Measurements from ENCODE around the gene ATP5ME.

The ATP5ME gene

DNA sequence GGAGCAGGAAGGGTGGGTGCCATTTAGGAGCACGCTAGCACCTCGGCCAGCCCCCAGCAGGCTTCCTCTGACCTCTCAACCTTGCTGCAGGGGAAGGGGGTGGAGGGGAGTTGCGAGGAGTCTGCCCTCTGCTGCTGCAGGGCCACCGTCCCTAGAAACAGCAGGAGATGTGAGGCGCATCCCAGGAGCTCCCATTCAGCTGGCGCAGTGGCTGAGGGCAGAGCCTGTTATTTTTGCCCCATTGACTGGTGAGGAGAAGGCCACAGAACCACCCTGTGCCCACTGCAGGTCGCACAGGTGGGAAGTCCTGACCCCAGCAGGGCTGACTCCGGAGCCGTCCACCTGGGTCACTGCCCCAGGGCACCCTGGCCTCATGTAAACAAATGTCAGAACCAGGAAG, 40.7 kb downstream of the ATP5ME start:
- no peak for DNase-seq (ENCODE audit: low read depth)

DNA sequence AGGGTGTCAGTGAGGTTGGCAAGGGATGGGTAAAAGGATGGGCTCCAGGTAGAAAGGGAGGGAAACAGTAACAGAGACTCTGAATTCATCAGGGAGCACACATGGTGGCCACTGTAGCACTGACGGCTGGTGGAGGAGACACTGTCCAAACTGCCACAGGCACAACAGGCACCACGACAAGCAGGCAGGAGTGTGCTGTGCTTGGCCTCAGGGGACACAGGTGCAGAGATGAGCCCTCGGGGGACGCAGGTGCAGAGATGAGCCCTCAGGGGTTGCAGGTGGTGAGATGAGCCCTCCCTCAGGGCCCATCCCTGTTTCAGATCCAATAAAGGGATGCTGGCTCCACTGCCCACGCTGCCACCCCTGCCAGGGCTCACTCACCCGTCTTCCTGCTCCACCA, 41.1 kb downstream of the ATP5ME start:
- no peak for DNase-seq (ENCODE audit: low read depth)

DNA sequence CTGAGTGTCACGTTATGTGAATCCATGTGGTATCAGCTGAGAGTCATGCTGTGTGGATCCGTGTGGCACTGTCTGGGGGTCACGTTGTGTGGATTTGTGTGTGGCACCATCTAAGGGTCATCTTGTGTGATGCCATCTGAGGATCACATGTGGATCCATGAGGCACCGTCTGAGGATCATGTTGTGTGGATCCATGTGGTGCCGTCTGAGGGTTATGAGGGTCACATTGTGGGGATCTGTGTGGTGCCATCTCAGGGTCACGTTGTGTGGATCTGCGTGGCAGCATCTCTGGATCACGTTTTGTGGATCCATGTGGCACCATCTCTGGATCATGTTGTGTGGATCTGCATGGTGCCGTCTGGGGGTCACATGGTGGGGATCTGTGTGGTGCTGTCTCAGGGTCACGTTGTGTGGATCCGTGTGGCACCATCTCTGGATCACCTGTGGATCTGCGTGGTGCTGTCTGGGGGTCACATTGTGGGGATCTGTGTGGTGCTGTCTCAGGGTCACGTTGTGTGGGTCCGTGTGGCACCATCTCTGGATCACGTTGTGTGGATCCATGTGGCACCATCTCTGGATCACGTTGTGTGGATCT, 41.8 kb downstream of the ATP5ME start:
- no peak for DNase-seq (ENCODE audit: low read depth)

DNA sequence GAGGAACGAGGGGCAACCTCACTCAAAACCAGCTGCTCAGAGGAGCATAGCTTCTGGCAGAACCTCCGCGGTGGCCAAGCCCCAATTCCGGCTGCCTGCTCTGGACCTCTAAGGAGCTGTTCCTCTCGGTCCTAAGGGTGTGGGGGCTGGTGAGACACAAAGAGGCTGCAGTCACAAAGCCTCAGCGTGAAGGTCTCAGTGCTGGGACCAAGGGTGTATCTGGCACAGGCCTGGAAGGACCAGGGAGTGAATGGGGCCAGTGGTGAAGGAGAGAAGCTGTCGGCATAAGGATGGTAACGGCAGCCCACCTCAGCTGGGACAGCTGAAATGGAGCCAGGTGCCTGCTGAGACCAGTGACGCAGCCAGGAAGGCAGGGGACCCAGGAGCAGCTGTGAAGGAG, 43.4 kb downstream of the ATP5ME start:
- DNase-seq (ENCODE audit: low read depth), result no peak

DNA sequence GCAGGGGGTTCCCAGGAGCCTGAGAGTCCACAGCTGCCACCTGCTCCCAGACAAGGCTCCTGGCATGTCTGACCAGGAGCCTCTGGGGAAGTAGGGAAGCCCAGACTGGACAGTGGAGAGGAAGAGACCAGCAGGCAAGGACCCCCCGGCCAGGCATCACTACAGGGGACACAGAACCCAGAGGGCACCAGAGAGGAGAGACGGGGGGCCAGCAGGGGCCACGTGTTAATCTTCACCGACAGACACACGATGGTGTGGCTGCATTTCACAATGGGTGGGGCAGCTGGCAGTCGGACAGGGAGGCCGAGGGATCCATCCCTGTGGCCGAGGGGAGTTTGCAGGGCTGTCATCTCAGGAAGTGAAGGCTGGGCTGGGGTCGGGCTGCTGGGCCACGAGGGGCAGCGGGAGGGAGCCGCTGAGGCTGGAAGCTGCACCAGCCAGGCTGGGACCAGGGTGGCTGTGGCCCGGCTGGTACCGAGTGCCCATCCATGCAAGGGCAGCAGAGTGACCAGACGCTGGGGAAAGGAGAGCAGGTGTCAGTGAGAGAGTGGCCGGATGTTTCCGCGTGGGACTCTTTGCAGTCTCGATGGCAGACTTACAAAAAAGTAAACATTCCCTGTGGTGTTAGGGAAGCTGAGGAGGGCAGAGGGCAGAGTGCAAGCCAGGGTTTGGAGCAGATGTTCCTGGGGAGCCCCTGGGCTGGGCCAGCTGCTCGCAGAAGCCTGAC, 44.0 kb downstream of the ATP5ME start:
- no peak for DNase-seq (ENCODE audit: low read depth)

DNA sequence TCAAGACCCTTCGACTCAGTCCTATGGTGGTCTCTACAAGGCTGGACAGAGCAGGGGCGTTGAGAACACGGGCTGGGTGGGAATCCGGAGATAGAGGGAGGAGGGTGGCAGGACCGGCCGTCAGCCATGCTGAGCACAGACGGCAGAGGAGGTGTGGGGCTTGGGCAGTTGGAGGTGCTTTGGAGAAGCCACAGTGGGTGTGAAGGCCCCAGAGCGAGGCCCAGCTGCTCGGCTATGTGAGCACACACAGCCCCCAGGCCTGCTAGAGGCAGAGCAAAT, 44.5 kb downstream of the ATP5ME start:
- no peak for DNase-seq (ENCODE audit: low read depth)

DNA sequence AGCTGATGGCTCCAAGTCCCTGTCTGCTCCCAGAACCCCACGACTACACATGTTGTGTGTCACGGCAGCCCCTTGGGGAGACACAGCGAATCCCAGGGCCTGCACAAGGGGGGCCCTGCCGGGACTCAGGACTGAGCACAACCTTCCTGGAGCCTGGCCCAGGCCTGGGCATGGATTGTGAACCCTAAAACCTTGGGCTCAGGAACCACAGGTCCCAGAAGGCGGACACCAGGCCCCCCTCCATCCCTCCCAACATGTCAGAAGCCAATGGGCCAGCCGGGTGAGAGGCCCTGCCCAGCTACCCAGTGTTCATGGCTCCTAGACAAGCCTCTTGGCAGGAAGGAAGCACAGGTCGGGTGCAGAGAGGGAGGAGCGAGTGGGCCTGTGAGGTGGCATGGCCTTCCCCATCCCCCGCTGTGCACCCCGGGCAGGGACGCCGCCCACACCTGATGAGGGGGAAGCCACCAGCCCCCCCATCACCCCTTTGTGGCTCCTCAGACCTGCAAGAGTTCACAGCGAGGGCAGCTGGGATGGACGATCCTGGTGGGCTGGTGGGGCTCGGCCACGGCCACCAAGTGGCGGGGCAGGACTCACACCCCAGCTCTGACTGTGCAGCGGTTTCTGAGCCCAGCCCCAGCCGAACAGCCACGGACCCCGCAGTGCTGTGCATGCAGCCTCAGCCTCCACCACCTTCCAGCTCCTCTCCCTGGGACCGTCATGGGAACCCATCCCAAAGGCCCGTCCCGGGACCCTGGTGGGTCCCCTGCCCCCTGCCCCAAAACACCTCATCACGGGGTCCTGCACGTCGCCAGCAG, 45.0 kb downstream of the ATP5ME start:
- DNase-seq (ENCODE audit: low read depth), result no peak

DNA sequence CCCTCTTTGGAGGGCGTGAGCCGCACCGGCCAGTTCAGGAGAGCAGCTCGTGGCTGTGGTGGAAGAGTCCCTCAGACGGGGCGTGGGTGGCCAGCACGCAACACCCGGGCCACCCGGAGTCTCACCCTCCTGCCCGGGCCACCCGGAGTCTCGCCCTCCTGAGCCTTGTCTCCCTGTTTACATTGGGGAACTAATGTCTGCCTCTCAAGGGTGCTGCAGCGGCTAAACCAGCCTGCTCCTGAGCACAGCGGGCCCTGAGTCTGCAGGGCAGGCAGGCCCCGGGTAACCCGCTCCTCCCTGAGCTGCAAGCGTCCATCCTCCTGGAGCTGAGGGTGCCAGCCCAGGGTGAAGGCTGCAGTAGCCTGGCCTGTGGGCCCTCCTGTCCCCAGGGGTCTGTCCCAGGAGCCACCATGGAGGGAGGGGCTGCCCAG, 45.8 kb downstream of the ATP5ME start:
- no peak for DNase-seq (ENCODE audit: low read depth)

DNA sequence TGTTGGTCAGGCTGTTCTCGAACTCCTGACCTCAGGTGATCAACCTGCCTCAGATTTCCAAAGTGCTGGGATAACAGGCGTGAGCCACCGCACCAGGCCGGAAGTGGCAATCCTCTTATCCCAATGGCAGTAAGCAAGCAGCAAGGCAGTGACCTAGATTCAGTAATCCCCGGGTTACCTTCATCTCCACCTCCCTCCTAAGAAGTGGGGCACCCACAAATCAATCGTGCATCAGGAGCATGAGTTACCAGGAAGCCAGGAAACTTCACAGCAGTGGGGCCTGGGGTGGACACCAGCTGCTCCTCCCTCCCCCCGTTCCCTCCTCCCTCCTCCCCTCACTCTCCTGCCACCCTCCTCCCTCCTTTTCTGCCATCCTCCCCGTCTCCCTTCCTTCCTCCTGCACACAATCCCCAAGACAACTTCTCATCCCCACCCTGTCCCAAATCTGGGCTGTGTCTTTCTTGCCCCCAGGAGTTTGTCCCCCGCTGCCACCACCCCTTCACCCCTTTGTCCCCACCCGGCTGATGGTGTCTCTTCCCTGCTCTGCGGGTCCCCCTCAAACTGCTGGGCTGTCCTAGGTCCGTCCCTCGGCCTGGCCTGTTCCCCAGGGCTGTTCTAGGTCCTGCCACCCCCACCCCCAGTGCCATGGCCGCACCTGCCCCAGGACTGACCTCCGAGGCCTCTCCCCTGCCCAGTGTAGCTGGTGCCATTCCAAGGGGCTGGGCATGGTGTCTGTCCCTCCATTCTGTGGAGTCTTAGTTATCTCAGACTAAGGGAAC, 46.5 kb downstream of the ATP5ME start:
- no peak for DNase-seq (ENCODE audit: low read depth)

DNA sequence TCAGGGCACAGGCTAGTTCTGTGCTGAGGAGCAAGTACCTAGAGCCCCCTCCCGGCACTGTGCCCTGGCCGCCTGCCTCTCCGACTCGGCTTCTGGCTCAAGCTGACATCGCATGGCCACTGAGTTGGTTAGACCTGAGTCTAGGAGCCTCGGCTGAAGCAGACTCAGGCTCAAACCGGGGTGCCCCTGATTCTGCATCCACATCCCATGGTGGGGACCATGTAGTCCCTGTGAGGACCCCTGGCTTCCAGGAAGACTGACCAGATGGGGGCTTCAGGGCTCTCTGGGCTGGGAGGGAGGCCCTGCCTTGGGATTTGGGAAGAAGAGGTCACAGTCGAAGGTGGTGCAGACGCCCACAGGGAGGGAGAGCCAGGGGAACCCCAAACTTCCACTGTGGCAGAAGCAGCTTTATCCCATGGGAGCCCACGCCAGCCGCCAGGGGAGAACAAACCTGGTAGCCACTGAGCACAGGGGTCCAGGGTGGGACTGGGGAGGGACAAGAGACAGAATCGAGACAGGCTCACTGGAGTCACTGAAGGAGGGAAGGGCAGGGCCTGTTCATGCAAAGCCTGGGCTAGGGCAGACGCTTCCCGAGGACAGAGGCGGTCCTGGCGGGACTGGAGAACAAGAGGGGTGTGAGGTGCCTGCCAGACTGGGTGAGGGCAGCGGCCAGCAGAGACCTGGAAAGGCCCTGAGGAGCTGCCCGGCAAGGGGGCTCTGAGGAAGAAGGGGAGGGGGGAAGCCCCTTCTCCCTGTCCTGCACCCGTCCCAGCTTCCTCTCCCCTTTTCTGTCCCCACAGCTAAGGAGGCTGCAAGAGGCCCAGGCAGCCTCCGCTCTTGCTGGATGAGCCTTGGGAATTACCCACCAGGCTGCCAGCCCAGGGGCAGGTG, 47.6 kb downstream of the ATP5ME start:
- DNase-seq (ENCODE audit: low read depth), result no peak

DNA sequence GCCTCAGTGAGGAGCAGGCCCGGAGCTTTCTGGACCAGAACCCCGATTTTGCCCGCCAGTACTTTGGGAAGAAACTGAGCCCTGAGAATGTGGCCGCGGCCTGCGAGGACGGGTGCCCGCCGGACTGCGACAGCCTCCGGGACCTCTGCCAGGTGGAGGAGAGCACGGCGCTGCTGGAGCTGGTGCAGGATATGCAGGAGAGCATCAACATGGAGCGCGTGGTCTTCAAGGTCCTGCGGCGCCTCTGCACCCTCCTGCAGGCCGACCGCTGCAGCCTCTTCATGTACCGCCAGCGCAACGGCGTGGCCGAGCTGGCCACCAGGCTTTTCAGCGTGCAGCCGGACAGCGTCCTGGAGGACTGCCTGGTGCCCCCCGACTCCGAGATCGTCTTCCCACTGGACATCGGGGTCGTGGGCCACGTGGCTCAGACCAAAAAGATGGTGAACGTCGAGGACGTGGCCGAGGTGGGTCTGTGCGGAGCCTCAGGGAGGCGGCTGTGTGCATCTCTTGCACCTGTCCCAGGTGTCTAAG, 48.4 kb downstream of the ATP5ME start:
- no peak for DNase-seq (ENCODE audit: low read depth)

DNA sequence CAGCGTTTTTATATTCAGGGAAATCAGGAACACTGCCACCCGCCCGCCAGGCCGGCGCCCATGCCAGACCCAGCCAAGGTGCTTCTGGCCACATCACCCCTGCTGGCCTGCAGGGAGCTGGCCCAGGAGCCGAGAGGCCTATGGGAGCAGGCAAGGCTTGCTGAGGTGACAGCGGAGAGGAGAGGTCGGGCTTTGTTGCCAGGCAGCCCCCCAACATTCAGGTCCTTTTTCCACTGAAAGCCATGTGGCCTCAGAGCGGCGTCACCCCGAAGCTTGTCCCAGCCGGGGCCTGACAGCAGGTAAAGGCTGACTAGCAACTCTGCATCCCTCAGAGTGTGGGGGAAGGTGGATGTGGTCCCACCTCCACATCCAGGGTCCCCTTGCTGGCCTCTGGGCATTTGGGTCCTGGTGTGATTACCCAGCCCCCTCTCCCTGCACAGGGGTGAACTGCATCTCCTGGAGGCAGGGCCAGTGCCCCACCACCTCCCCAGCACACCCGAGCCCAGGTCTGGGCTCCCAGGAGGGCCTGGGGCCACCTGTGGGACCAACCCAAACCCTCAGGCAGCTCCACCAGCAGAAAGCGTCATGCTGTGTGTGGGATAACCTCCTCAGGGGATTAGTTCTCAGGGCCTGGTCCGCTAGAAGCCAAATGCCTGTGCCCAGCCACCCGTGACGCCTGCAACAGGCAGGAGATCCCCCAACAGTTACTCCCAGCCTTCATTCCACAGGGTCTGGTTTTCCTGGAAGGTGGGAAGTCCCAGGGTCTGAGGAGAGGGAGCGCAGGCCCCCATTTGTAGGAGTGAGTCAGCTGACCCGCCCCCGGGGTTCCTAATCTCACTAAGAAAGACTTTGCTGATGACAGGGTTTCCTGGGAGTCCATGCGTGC, 49.1 kb downstream of the ATP5ME start, which contains the start of gene PDE6B:
Gene PDE6B, plus strand, starts transcription at position 869 of the 886 bp plus-strand sequence. CDS start 54 bp downstream, outside the sequence.
- no peak for DNase-seq (ENCODE audit: low read depth)

DNA sequence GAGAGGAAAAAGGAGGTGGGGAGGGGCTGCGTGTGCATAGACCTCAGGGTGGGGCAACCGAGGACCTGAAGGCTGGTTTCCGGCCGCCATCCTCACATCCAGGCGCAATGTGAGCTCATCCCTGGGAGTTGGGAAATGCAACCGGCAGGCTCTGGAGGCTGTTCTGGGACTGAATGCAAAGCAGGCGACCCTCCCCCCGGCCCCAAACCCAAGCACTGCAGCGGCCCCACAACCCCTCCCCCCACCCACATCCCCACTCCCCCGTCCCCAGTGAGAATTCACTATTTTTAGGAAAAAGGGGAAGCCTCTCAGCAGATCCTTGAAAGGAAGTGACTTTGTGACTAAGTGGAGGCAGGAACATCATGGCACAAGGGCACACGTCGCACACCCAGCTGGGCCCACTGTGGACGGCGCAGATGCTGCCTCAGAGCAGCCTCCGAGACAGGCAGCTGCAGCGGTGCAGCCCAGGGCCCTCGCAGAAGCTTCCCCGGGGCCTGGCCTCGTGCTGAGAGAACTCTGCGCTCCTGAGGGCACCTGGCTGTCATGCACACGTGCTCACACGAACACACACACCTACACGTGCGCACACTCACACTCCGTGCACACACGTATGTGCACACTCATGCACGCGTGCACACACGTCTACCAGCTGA, 50.0 kb downstream of the ATP5ME start:
- DNase-seq (ENCODE audit: low read depth), result no peak

DNA sequence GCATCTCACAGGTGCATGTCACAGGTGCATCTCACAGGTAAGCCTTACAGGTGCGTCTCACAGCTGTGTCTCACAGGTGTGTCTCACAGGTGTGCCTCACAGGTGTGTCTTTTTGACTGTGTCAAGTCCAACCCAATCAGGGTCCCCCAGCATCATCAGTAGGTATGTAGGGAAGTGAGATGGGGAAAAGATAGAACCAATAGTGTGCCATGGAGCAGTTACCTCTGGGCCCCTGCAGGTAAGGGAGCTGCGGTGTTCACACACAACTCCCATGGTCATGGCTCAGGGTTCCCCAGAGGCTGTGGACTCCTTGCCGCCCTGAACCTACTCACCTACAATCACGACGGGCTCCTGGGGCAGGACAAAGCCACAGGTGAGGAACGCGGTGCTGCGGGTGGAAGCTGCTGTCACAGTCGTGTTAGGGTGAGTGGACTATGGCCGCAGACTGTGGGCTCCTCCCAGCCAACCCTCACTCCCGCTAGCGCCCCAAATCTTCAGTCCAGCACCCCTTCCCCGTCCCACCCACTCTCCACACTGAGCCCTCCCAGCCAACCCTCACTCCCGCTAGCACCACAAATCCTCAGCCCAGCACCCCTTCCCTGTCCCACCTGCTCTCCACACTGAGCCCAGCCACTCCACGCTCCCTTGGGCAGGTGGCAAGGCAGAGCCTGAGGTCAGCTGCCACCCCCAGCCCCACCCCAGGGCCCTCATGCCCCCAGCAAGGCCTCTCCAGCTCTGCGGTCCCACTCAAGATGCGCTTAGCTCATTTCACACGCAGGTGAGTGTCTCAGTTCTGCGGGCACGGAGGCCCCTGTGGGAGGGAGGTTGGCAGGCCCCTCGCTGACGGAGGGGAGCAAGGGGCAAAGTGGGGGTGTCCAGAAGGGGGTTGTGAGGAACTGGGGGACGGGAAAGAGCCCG, 50.8 kb downstream of the ATP5ME start:
- DNase-seq (ENCODE audit: low read depth), result no peak

Measured in stimulated activated CD4-positive, alpha-beta T cell treated with anti-CD3 and anti-CD28 coated beads, Interleukin-2, amount 100 ng/mL, for 4 hours (primary cell).